ENCODE measurements around the gene DNMT3L. TPM values are rescaled to one million over a fixed set of nuclear protein-coding genes. Genes with fewer than 3 reads are reported as not detected.
"Not testable (repeated sequence)": the region's sequence is repeated elsewhere in the genome, so short reads cannot be mapped to it uniquely, and the experiment has no call there.

The DNMT3L gene
- total RNA-seq, 1 donor from 2014 or later = not detected

DNA sequence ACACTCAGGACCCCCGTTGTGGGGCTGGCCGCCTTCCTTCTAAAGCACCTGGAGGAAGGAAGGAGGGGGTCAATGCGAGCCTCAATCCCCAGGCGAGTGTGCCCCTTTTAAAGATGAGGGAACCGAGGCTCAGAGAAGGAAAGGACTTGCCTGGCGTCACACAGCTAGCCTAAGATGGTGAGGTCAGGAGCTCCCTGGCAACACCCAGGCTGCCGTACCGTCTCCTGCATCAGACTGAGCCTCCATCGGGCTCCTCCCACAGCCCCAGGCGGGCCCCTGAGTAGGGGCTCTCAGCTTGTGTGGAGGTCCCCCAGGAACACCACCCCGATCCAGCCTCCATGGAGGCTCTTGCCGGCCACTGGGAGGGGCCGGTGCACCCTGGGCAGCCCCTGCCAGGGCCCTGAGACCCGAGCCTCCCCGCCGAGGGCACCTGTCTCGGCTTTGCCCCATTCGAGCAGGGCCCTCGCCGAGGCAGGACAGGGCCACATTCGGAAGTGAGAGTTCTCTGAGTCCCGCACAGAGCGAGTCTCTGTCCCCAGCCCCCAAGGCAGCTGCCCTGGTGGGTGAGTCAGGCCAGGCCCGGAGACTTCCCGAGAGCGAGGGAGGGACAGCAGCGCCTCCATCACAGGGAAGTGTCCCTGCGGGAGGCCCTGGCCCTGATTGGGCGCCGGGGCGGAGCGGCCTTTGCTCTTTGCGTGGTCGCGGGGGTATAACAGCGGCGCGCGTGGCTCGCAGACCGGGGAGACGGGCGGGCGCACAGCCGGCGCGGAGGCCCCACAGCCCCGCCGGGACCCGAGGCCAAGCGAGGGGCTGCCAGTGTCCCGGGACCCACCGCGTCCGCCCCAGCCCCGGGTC lies 23.7 kb upstream of the DNMT3L start, which contains the start of gene AIRE:
Gene AIRE (plus strand): TSS at position 739 of the 855 bp plus-strand sequence. CDS start 131 bp downstream, outside the sequence.
- Mint-ChIP-seq H3K4me1 (no peaks in the 10 kb centered on the region), H3K9me3 (no peaks in the 10 kb centered on the region), H3K4me3 (no peak within 1 kb of the TSS), H3K27me3 (ENCODE audit: low read depth) (no peaks in the 10 kb centered on the region), H3K27ac (ENCODE audit: unreplicated experiment) (no peak within 1 kb of the TSS), H3K36me3 (ENCODE audit: low read depth) (no peaks in the 10 kb centered on the region)
- no peak for DNase-seq (ENCODE audit: low read depth, low spot score)
- TF ChIP-seq, protein P1, sequence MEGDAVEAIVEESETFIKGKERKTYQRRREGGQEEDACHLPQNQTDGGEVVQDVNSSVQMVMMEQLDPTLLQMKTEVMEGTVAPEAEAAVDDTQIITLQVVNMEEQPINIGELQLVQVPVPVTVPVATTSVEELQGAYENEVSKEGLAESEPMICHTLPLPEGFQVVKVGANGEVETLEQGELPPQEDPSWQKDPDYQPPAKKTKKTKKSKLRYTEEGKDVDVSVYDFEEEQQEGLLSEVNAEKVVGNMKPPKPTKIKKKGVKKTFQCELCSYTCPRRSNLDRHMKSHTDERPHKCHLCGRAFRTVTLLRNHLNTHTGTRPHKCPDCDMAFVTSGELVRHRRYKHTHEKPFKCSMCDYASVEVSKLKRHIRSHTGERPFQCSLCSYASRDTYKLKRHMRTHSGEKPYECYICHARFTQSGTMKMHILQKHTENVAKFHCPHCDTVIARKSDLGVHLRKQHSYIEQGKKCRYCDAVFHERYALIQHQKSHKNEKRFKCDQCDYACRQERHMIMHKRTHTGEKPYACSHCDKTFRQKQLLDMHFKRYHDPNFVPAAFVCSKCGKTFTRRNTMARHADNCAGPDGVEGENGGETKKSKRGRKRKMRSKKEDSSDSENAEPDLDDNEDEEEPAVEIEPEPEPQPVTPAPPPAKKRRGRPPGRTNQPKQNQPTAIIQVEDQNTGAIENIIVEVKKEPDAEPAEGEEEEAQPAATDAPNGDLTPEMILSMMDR (conservative IDR thresholded peaks at IDR 0.05) = no peak

GRCh38 chr21:44283948-44284347 lies 22.3 kb upstream of the DNMT3L start:
- Mint-ChIP-seq H3K36me3 (ENCODE audit: low read depth) (no peaks in the 10 kb centered on the region), H3K27me3 (ENCODE audit: low read depth) (no peaks in the 10 kb centered on the region), H3K4me1 (no peaks in the 10 kb centered on the region), H3K27ac (ENCODE audit: unreplicated experiment) (peak overlapping the region; percentile 43), H3K9me3 (no peaks in the 10 kb centered on the region), H3K4me3 (no peak overlapping the region)
- TF ChIP-seq, protein P1 (conservative IDR thresholded peaks at IDR 0.05) = no peak
- no peak for DNase-seq (ENCODE audit: low read depth, low spot score)

DNA sequence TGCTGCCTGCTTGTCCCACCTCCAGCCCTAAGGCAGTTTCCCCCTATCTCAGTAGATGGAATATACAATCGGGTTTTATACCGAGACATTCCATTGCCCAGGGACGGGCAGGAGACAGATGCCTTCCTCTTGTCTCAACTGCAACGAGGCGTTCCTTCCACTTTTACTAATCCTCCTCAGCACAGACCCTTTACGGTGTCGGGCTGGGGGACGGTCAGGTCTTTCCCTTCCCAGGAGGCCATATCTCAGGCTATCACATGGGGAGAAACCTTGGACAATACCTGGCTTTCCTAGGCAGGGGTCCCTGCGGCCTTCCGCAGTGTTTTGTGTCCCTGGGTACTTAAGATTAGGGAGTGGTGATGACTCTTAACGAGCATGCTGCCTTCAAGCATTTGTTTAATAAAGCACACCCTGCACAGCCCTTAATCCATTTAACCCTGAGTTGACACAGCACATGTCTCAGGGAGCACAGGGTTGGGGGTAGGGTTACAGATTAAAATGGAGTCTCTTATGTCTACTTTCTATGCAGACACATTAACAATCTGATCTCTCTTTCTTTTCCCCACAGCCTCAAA lies 21.6 kb upstream of the DNMT3L start:
- peak overlapping the region; percentile 43 for H3K27ac Mint-ChIP-seq (ENCODE audit: unreplicated experiment)
- H3K27me3 Mint-ChIP-seq (ENCODE audit: low read depth) = not testable (repeated sequence)

DNA sequence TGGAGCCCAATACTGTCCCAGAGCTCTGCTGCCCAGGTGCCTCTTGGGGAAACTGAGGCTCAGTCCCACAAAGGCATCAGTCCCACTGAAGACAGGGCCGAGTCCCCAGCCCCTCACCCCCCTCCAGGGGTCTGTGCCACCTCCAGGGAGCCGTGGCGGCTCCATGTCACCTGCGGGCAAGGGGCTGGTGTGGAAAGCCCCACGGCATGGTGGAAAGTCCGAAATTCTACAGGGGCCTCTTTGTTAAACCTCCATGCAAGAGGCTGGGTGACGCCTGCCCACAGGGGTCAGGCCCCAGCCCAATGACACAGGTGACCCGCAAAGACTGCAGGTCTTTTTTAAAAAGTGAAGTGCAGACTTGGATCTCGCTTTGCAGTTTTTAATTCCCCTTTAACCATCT lies 20.7 kb upstream of the DNMT3L start:
- Mint-ChIP-seq H3K27ac (ENCODE audit: unreplicated experiment) (no peak overlapping the region), H3K9me3 (no peaks in the 10 kb centered on the region), H3K4me1 (no peaks in the 10 kb centered on the region), H3K36me3 (ENCODE audit: low read depth) (no peaks in the 10 kb centered on the region), H3K4me3 (no peak overlapping the region), H3K27me3 (ENCODE audit: low read depth) (no peaks in the 10 kb centered on the region)
- TF ChIP-seq, protein P1 (conservative IDR thresholded peaks at IDR 0.05) = no peak
- no peak for DNase-seq (ENCODE audit: low read depth, low spot score)

More for the DNA sequence above, 21.6 kb upstream of the DNMT3L start:
- DNase-seq (ENCODE audit: low read depth, low spot score); H3K4me3 Mint-ChIP-seq; H3K9me3 Mint-ChIP-seq; H3K4me1 Mint-ChIP-seq; H3K36me3 Mint-ChIP-seq (ENCODE audit: low read depth): not testable (repeated sequence)

- Mint-ChIP-seq H3K4me3 (no peak overlapping the region), H3K9me3 (no peaks in the 10 kb centered on the region), H3K36me3 (ENCODE audit: low read depth) (no peaks in the 10 kb centered on the region), H3K27ac (ENCODE audit: unreplicated experiment) (no peak overlapping the region), H3K4me1 (no peaks in the 10 kb centered on the region), H3K27me3 (ENCODE audit: low read depth) (no peaks in the 10 kb centered on the region)
- TF ChIP-seq, protein P1 (conservative IDR thresholded peaks at IDR 0.05) = no peak
- DNase-seq (ENCODE audit: low read depth, low spot score) = no peak
Measured at GRCh38 chr21:44281801-44282200, 20.1 kb upstream of the DNMT3L start.
